Testis (tissue), 2 donors: Measurements from ENCODE around the gene PFKFB3.

Experiments
- POLR2A ChIP-seq: fragments of 450-650 bp; IDR thresholded peaks from one replicate; pipeline ENCODE4 v1.6.1; 2017; ENCODE audit warnings: antibody characterized with exemption, mild to moderate bottlenecking, moderate library complexity
- TF ChIP-seq, protein P1 (sequence below), 3 experiments: fragments of 450-650 bp in 2 of 3; fragments of 200-600 bp in 1 of 3; sonication (generic) in 1 of 3; IDR thresholded peaks; one replicate each; pipeline ENCODE4 v1.5.1; 2016 to 2019; ENCODE audit warnings: antibody characterized with exemption in 3 of 3, mild to moderate bottlenecking in 2 of 3, moderate library complexity in 1 of 3

- TF ChIP-seq POLR2A: no peak
- TF ChIP-seq, protein P1, sequence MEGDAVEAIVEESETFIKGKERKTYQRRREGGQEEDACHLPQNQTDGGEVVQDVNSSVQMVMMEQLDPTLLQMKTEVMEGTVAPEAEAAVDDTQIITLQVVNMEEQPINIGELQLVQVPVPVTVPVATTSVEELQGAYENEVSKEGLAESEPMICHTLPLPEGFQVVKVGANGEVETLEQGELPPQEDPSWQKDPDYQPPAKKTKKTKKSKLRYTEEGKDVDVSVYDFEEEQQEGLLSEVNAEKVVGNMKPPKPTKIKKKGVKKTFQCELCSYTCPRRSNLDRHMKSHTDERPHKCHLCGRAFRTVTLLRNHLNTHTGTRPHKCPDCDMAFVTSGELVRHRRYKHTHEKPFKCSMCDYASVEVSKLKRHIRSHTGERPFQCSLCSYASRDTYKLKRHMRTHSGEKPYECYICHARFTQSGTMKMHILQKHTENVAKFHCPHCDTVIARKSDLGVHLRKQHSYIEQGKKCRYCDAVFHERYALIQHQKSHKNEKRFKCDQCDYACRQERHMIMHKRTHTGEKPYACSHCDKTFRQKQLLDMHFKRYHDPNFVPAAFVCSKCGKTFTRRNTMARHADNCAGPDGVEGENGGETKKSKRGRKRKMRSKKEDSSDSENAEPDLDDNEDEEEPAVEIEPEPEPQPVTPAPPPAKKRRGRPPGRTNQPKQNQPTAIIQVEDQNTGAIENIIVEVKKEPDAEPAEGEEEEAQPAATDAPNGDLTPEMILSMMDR (IDR thresholded peaks at IDR 0.05): no peak
Measured at GRCh38 chr10:6299234-6299633, 96.5 kb downstream of the PFKFB3 start.
